Hepatocyte (in vitro differentiated cells): ENCODE results near the gene DHFR. TPM values are rescaled to one million over a fixed set of nuclear protein-coding genes. Genes with fewer than 3 reads are reported as not detected.

Experiments
- DNase-seq: peaks from one replicate; pipeline ENCODE4 v3.0.0-alpha.2; 2016; ENCODE audit warnings: low spot score
- H2AFZ ChIP-seq: fragments of 200-600 bp; sonication (generic); 2 replicates; pipeline ENCODE4 v1.6.0; 2016; ENCODE audit warnings: antibody characterized with exemption, mild to moderate bottlenecking
- H3K27ac ChIP-seq: fragments of 200-600 bp; sonication (generic); 2 replicates; pipeline ENCODE4 v1.5.1; 2016; ENCODE audit warnings: mild to moderate bottlenecking
- H3K27me3 ChIP-seq: fragments of 200-600 bp; sonication (generic); 2 replicates; pipeline ENCODE4 v1.6.1; 2016
- H3K36me3 ChIP-seq: fragments of 200-600 bp; sonication (generic); replicated peaks from 2 replicates; pipeline ENCODE4 v1.5.1; 2016; ENCODE audit warnings: low read depth; ENCODE audit not compliant: insufficient read depth
- H3K4me1 ChIP-seq: fragments of 200-600 bp; sonication (generic); 2 replicates; pipeline ENCODE4 v1.5.1; 2016; ENCODE audit warnings: mild to moderate bottlenecking, moderate library complexity; ENCODE audit not compliant: insufficient read depth
- H3K4me2 ChIP-seq: fragments of 200-600 bp; sonication (generic); 2 replicates; pipeline ENCODE4 v1.6.0; 2016
- H3K4me3 ChIP-seq: fragments of 200-600 bp; sonication (generic); 2 replicates; pipeline ENCODE4 v1.5.1; 2016; ENCODE audit warnings: mild to moderate bottlenecking
- H3K79me2 ChIP-seq: fragments of 200-600 bp; sonication (generic); 2 replicates; pipeline ENCODE4 v1.6.0; 2017; ENCODE audit warnings: mild to moderate bottlenecking
- H3K9me2 ChIP-seq: fragments of 200-600 bp; sonication (generic); replicated peaks from 2 replicates; pipeline ENCODE4 v1.6.0; 2017; ENCODE audit warnings: mild to moderate bottlenecking; ENCODE audit not compliant: insufficient read depth
- H3K9me3 ChIP-seq: fragments of 200-600 bp; sonication (generic); 2 replicates; pipeline ENCODE4 v1.5.1; 2016; ENCODE audit warnings: low read depth, mild to moderate bottlenecking
- H4K20me1 ChIP-seq: fragments of 200-600 bp; sonication (generic); 2 replicates; pipeline ENCODE4 v1.6.0; 2016; ENCODE audit warnings: mild to moderate bottlenecking; ENCODE audit not compliant: insufficient read depth, poor library complexity, severe bottlenecking
- EZH2 ChIP-seq: fragments of 200-600 bp; sonication (generic); IDR thresholded peaks from 2 replicates; pipeline ENCODE4 v1.6.1; 2016; ENCODE audit warnings: antibody characterized with exemption, mild to moderate bottlenecking, borderline replicate concordance
- EZH2phosphoT487 ChIP-seq: fragments of 200-600 bp; sonication (generic); IDR thresholded peaks from one replicate; pipeline ENCODE4 v1.6.1; 2018; ENCODE audit warnings: antibody characterized with exemption, mild to moderate bottlenecking, low read depth, moderate library complexity; ENCODE audit not compliant: unreplicated experiment, severe bottlenecking
- WGBS: methylation state at CpG from one replicate; pipeline ENCODE4 v1.1.6; 2016; ENCODE audit warnings: low lambda C conversion rate; ENCODE audit errors: missing lambda C conversion rate; 5-methylcytosine and 5-hydroxymethylcytosine counted together
- polyA plus RNA-seq: library from polyadenylated mRNA; unstranded; fragments of >200 nt; fragmentation: Nextera tagmentation; extraction: Ambion mirVana; gene quantifications from 2 replicates; pipeline ENCODE4 v1.2.1, GENCODE V29; 2016
- total RNA-seq: library from RNA; depleted of rRNA; stranded (reverse); fragments of >200 nt; gene quantifications from 2 replicates; pipeline ENCODE4 v1.2.3, GENCODE V29; 2014
- TF ChIP-seq, protein P1 (sequence below): fragments of 200-600 bp; sonication (generic); IDR thresholded peaks from 2 replicates; pipeline ENCODE4 v1.5.1; 2016; ENCODE audit warnings: antibody characterized with exemption, mild to moderate bottlenecking; ENCODE audit not compliant: poor library complexity

Gene DHFR
- total and polyA plus RNA-seq, 2 experiments from 2014 or later, result 7.9 to 26.5 TPM

DNA sequence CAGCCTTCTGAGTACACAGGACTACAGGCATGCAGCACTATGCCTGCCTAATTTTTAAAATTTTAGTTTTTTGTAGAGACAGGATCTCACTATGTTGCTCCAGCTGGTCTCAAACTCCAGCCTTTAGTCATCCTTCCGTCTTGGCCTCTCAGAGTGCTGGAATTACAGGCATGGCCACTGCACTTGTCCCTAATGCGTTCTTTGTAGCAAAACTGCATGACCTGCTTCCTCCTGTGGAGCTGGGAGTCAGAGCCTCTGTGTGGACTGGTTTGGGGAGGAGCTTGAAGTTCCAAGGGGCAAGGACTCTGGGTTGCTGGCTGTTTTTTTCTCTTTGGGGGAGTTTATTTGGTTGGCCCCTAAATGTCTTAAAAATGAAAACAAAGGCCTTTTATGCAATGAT lies 62.0 kb downstream of the DHFR start:
- Histone ChIP-seq H2AFZ (no peak overlapping the region), H3K27ac (no peak overlapping the region), H3K9me2 (no peaks in the 10 kb centered on the region), H3K27me3 (no peaks in the 10 kb centered on the region), H3K4me3 (no peak overlapping the region), H3K9me3 (no peaks in the 10 kb centered on the region), H4K20me1 (no peaks in the 10 kb centered on the region), H3K79me2 (no peaks in the 10 kb centered on the region), H3K4me1 (no peaks in the 10 kb centered on the region), H3K36me3 (no peaks in the 10 kb centered on the region), H3K4me2 (no peak overlapping the region)
- WGBS, result 81% methylated on average over 2 of the region's 2 CpGs
- TF ChIP-seq EZH2phosphoT487 (no peak), EZH2 (no peak)
- TF ChIP-seq, protein P1, sequence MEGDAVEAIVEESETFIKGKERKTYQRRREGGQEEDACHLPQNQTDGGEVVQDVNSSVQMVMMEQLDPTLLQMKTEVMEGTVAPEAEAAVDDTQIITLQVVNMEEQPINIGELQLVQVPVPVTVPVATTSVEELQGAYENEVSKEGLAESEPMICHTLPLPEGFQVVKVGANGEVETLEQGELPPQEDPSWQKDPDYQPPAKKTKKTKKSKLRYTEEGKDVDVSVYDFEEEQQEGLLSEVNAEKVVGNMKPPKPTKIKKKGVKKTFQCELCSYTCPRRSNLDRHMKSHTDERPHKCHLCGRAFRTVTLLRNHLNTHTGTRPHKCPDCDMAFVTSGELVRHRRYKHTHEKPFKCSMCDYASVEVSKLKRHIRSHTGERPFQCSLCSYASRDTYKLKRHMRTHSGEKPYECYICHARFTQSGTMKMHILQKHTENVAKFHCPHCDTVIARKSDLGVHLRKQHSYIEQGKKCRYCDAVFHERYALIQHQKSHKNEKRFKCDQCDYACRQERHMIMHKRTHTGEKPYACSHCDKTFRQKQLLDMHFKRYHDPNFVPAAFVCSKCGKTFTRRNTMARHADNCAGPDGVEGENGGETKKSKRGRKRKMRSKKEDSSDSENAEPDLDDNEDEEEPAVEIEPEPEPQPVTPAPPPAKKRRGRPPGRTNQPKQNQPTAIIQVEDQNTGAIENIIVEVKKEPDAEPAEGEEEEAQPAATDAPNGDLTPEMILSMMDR, result no peak
- no peak for DNase-seq

DNA sequence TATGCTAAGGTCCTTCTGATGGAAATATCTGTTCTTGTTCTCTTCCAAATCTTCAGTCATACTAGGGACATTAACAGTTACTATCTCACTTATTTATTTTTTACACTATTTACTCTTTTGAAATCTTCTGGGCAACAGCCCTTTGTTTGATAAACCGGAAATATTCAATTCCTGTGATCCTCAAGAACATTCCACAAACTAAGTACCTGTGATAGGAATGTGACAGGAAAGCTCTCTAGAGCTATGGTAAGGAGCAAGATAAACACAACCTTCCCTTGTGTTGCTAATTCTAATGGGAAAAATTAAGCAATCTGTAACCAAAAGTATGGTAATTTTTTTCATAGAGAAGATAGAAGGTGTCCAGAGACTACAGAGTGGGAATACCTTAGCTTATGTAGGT lies 62.7 kb downstream of the DHFR start:
- TF ChIP-seq EZH2phosphoT487, result no peak
- TF ChIP-seq, protein P1, result no peak
- TF ChIP-seq EZH2, result no peak
- WGBS, result 64% methylated on average over 1 of the region's 1 CpG
- no peaks in the 10 kb centered on the region for H4K20me1 ChIP-seq
- H3K27ac ChIP-seq, result no peak overlapping the region
- H3K9me2 ChIP-seq, result no peaks in the 10 kb centered on the region
- H3K27me3 ChIP-seq, result no peaks in the 10 kb centered on the region
- no peak for DNase-seq
- no peaks in the 10 kb centered on the region for H3K79me2 ChIP-seq
- no peak overlapping the region for H2AFZ ChIP-seq
- H3K4me3 ChIP-seq, result no peak overlapping the region
- H3K36me3 ChIP-seq, result no peaks in the 10 kb centered on the region
- no peak overlapping the region for H3K4me2 ChIP-seq
- H3K9me3 ChIP-seq, result no peaks in the 10 kb centered on the region
- H3K4me1 ChIP-seq, result no peaks in the 10 kb centered on the region

DNA sequence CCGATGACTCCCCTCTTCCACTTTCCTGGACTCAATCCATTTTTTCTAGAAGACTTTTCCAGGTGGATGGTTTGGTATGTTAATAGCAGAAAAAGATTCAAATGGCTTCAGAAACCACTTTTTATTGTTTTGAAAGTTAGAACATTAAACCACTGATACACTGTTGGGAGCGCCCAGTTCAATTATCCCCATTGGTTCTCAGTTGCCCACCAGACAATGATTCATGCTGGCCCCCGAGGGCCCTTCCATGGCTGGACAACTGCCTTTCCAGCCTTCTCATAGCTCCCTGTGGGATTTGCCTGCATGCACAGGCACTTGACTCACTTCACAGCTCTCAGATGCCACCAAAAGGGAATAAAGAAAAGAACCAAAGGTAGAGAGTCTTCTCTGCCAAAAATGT lies 63.4 kb downstream of the DHFR start:
- Histone ChIP-seq H4K20me1 (no peaks in the 10 kb centered on the region), H3K36me3 (no peaks in the 10 kb centered on the region), H3K4me3 (no peak overlapping the region), H3K4me2 (no peak overlapping the region), H3K27ac (no peak overlapping the region), H3K9me2 (no peaks in the 10 kb centered on the region), H2AFZ (no peak overlapping the region), H3K27me3 (no peaks in the 10 kb centered on the region), H3K79me2 (no peaks in the 10 kb centered on the region), H3K4me1 (no peaks in the 10 kb centered on the region), H3K9me3 (no peaks in the 10 kb centered on the region)
- no peak for DNase-seq
- WGBS, result 87% methylated on average over 3 of the region's 3 CpGs
- TF ChIP-seq EZH2, result no peak

DNA sequence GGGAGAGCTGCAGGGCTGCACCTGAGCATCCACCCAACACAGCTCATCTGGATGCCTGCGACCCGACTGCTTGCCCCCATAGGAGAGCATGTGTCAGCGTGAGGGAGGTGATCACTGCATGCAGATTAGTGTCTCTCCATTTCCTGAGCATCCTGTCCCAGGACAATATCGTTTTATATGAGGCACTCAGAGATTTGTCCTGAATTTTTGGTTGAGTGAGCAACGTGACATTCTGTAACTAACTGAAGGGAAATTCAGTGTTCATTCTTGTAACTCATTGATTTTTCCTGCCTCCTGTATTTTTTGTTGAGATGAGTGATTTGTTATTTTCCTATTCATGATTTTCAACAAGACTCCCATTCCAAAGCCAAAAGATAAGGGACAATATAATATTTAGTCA lies 64.0 kb downstream of the DHFR start:
- Histone ChIP-seq H3K79me2 (no peaks in the 10 kb centered on the region), H4K20me1 (no peaks in the 10 kb centered on the region), H3K4me1 (no peaks in the 10 kb centered on the region), H3K27me3 (no peaks in the 10 kb centered on the region), H2AFZ (no peak overlapping the region), H3K36me3 (no peaks in the 10 kb centered on the region), H3K27ac (no peak overlapping the region), H3K4me3 (no peak overlapping the region), H3K4me2 (no peak overlapping the region), H3K9me2 (no peaks in the 10 kb centered on the region), H3K9me3 (no peaks in the 10 kb centered on the region)
- no peak for DNase-seq
- 92% methylated on average over 5 of the region's 5 CpGs for WGBS
- no peak for TF ChIP-seq EZH2phosphoT487
- TF ChIP-seq EZH2, result no peak
- TF ChIP-seq, protein P1, result no peak
